SU-DHL-6 (cell line): ENCODE data around the gene FZD10.

Experiments
- H2AFZ ChIP-seq: fragments of 200-600 bp; sonication (generic); 2 replicates; pipeline ENCODE4 v1.6.1; 2014; ENCODE audit warnings: low read depth, mild to moderate bottlenecking, moderate library complexity, mixed read lengths, antibody characterized with exemption, low read length; ENCODE audit not compliant: severe bottlenecking
- H3F3A ChIP-seq: fragments of 200-600 bp; shearing (Covaris generic); 2 replicates; pipeline ENCODE4 v1.6.0; 2016; ENCODE audit warnings: antibody characterized with exemption, mild to moderate bottlenecking; ENCODE audit not compliant: insufficient read depth
- H3K27ac ChIP-seq: fragments of 200-600 bp; sonication (generic); 2 replicates; pipeline ENCODE4 v1.5.1; 2016; ENCODE audit warnings: low read depth, mild to moderate bottlenecking, low read length, moderate library complexity, mixed read lengths
- H3K27me3 ChIP-seq: fragments of 200-600 bp; sonication (generic), shearing (Covaris generic); 2 replicates; pipeline ENCODE4 v1.6.0; 2014; ENCODE audit warnings: mild to moderate bottlenecking, low read length
- H3K36me3 ChIP-seq: fragments of 200-600 bp; sonication (generic); 2 replicates; pipeline ENCODE4 v1.6.1; 2014; ENCODE audit warnings: mild to moderate bottlenecking, low read length, mixed read lengths
- H3K4me2 ChIP-seq: fragments of 300-600, 200-600 bp; shearing (Covaris generic), sonication (generic); 2 replicates; pipeline ENCODE4 v1.6.0; 2014; ENCODE audit warnings: low read length, low read depth, mild to moderate bottlenecking; ENCODE audit not compliant: poor library complexity, severe bottlenecking
- H3K4me3 ChIP-seq: fragments of 200-600 bp; sonication (generic); 2 replicates; pipeline ENCODE4 v1.5.1; 2014; ENCODE audit warnings: antibody characterized with exemption, low read length, mild to moderate bottlenecking, mixed read lengths; ENCODE audit not compliant: insufficient read depth, poor library complexity, severe bottlenecking
- H3K79me2 ChIP-seq: fragments of 200-600 bp; sonication (generic); 2 replicates; pipeline ENCODE4 v1.6.1; 2014; ENCODE audit warnings: mild to moderate bottlenecking, low read length, moderate library complexity; ENCODE audit not compliant: insufficient read depth
- H3K9ac ChIP-seq: fragments of 200-600 bp; sonication (generic); 2 replicates; pipeline ENCODE4 v1.7.0; 2014; ENCODE audit warnings: mild to moderate bottlenecking, low read length
- H3K9me2 ChIP-seq: fragments of 200-600 bp; sonication (generic); replicated peaks from 2 replicates; pipeline ENCODE4 v1.6.1; 2014; ENCODE audit warnings: low read length; ENCODE audit not compliant: insufficient read depth
- H3K9me3 ChIP-seq: fragments of 200-600 bp; sonication (generic); 2 replicates; pipeline ENCODE4 v1.6.1; 2014; ENCODE audit warnings: low read length, mixed read lengths; ENCODE audit not compliant: insufficient read depth
- H4K20me1 ChIP-seq: fragments of 200-600 bp; sonication (generic); 2 replicates; pipeline ENCODE4 v1.6.1; 2014; ENCODE audit warnings: low read depth, mild to moderate bottlenecking, antibody characterized with exemption, low read length, moderate library complexity, mixed read lengths
- CTCF ChIP-seq: fragments of 200-600 bp; sonication (generic); IDR thresholded peaks from one replicate; pipeline ENCODE4 v1.5.1; 2017; ENCODE audit warnings: antibody characterized with exemption, mild to moderate bottlenecking, low read length, moderate library complexity; ENCODE audit not compliant: insufficient read depth, poor library complexity, severe bottlenecking
- EZH2phosphoT487 ChIP-seq: fragments of 200-600 bp; sonication (generic), shearing (Covaris generic); conservative IDR thresholded peaks from 2 replicates; pipeline ENCODE4 v1.6.1; 2018; ENCODE audit warnings: mild to moderate bottlenecking, antibody characterized with exemption, low read length, moderate library complexity, mixed read lengths

The FZD10 gene

GRCh38 chr12:130128790-130129735 is 33.2 kb upstream of the FZD10 start:
- H3K9me3 ChIP-seq: no peaks in the 10 kb centered on the region

DNA sequence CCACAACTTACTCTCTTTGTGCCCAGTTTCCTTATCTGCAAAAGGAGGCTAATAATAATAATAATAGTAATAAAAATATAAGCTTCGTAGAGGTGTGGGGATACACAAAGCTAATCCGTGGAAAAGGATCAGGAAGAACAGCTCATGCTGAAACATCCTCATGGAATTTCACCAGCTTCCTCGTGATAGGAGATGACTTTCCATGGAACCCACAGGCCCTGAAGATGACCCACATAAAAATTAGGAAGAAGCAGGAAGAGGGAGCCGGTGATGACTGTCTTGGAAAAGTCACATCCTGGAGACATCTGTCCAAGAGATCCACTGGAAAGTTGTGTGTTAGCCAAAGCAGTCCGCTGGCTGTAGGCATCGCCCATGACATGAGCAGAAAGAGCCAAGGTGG is 31.9 kb upstream of the FZD10 start:
- no peaks in the 10 kb centered on the region for H3F3A ChIP-seq
- H2AFZ ChIP-seq: no peak overlapping the region
- no peak overlapping the region for H3K4me3 ChIP-seq
- no peaks in the 10 kb centered on the region for H3K36me3 ChIP-seq
- H4K20me1 ChIP-seq: no peaks in the 10 kb centered on the region
- no peak overlapping the region for H3K9ac ChIP-seq
- H3K9me2 ChIP-seq: no peaks in the 10 kb centered on the region
- H3K27me3 ChIP-seq: no peaks in the 10 kb centered on the region; the same call in 1 of the 2 replicates
- no peaks in the 10 kb centered on the region for H3K79me2 ChIP-seq
- no peak overlapping the region for H3K27ac ChIP-seq
- no peaks in the 10 kb centered on the region for H3K9me3 ChIP-seq
- no peak overlapping the region for H3K4me2 ChIP-seq
- TF ChIP-seq EZH2phosphoT487: no peak
- no peak for TF ChIP-seq CTCF

More at GRCh38 chr12:130128790-130129735, 33.2 kb upstream of the FZD10 start:
- no peak for TF ChIP-seq EZH2phosphoT487
- TF ChIP-seq CTCF: no peak
- H3K79me2 ChIP-seq: no peaks in the 10 kb centered on the region
- no peak overlapping the region for H3K9ac ChIP-seq
- no peak overlapping the region for H3K4me2 ChIP-seq
- no peak overlapping the region for H3K4me3 ChIP-seq
- H4K20me1 ChIP-seq: no peaks in the 10 kb centered on the region
- H3F3A ChIP-seq: no peaks in the 10 kb centered on the region
- H2AFZ ChIP-seq: no peak overlapping the region
- no peaks in the 10 kb centered on the region for H3K9me2 ChIP-seq
- H3K27me3 ChIP-seq: no peaks in the 10 kb centered on the region; the same call in 1 of the 2 replicates
- no peaks in the 10 kb centered on the region for H3K36me3 ChIP-seq
- no peak overlapping the region for H3K27ac ChIP-seq

- Histone ChIP-seq H3K27ac (no peak overlapping the region), H4K20me1 (no peaks in the 10 kb centered on the region)
Measured at GRCh38 chr12:130131025-130131424, 31.2 kb upstream of the FZD10 start.

More at GRCh38 chr12:130131025-130131424, 31.2 kb upstream of the FZD10 start:
- no peak for TF ChIP-seq CTCF
- no peak for TF ChIP-seq EZH2phosphoT487
- no peaks in the 10 kb centered on the region for H3K9me2 ChIP-seq
- no peak overlapping the region for H3K4me2 ChIP-seq
- no peak overlapping the region for H2AFZ ChIP-seq
- no peaks in the 10 kb centered on the region for H3K79me2 ChIP-seq
- no peak overlapping the region for H3K9ac ChIP-seq
- no peaks in the 10 kb centered on the region; the same call in 1 of the 2 replicates for H3K27me3 ChIP-seq
- no peak overlapping the region for H3K4me3 ChIP-seq
- H3F3A ChIP-seq: no peaks in the 10 kb centered on the region
- H3K36me3 ChIP-seq: no peaks in the 10 kb centered on the region
- H3K9me3 ChIP-seq: no peaks in the 10 kb centered on the region
